Mesendoderm (in vitro differentiated cells): Measurements from ENCODE around the gene SH2D7.

Source experiments
- DNase-seq: peaks from one replicate; pipeline ENCODE4 v3.0.0; 2013
- H2AK5ac ChIP-seq: 2 replicates; pipeline ENCODE4 v1.6.1; 2013; ENCODE audit warnings: low read length, inconsistent platforms
- H2BK120ac ChIP-seq: 2 replicates; pipeline ENCODE4 v1.6.1; 2013; ENCODE audit warnings: low read depth, mild to moderate bottlenecking, low read length, moderate library complexity, mixed read lengths
- H2BK15ac ChIP-seq: replicated peaks from 2 replicates; pipeline ENCODE4 v1.6.1; 2013; ENCODE audit warnings: low read depth, mild to moderate bottlenecking, moderate library complexity
- H2BK5ac ChIP-seq: 2 replicates; pipeline ENCODE4 v1.6.1; 2013; ENCODE audit warnings: low read length, inconsistent platforms
- H3K18ac ChIP-seq: 2 replicates; pipeline ENCODE4 v1.6.1; 2013; ENCODE audit warnings: mild to moderate bottlenecking, low read length, mixed read lengths
- H3K23ac ChIP-seq: one replicate; pipeline ENCODE4 v1.6.1; 2013; ENCODE audit warnings: low read length
- H3K27ac ChIP-seq: 2 replicates; pipeline ENCODE4 v1.5.1; 2013; ENCODE audit warnings: low read depth, mild to moderate bottlenecking, inconsistent platforms, low read length, moderate library complexity
- H3K27me3 ChIP-seq: 2 replicates; pipeline ENCODE4 v1.6.1; 2013; ENCODE audit warnings: low read length, control low read depth, mild to moderate bottlenecking, inconsistent platforms; ENCODE audit not compliant: insufficient read depth, poor library complexity
- H3K36me3 ChIP-seq: 2 replicates; pipeline ENCODE4 v1.6.1; 2013; ENCODE audit warnings: low read length, inconsistent platforms; ENCODE audit not compliant: control insufficient read depth, insufficient read depth
- H3K4ac ChIP-seq: one replicate; pipeline ENCODE4 v1.6.1; 2013; ENCODE audit warnings: low read depth, mild to moderate bottlenecking, low read length, moderate library complexity
- H3K4me1 ChIP-seq: 2 replicates; pipeline ENCODE4 v1.6.1; 2013; ENCODE audit warnings: low read depth, low read length, inconsistent platforms; ENCODE audit not compliant: control insufficient read depth
- H3K4me2 ChIP-seq: 2 replicates; pipeline ENCODE4 v1.6.1; 2013; ENCODE audit warnings: low read length
- H3K4me3 ChIP-seq: 2 replicates; pipeline ENCODE4 v1.5.1; 2013; ENCODE audit warnings: mild to moderate bottlenecking, low read length
- H3K56ac ChIP-seq: one replicate; pipeline ENCODE4 v1.6.1; 2013; ENCODE audit warnings: low read length
- H3K79me1 ChIP-seq: 2 replicates; pipeline ENCODE4 v1.6.1; 2013; ENCODE audit warnings: low read length, inconsistent platforms
- H3K79me2 ChIP-seq: 2 replicates; pipeline ENCODE4 v1.6.1; 2013; ENCODE audit warnings: mild to moderate bottlenecking, low read length; ENCODE audit not compliant: control insufficient read depth, insufficient read depth
- H3K9ac ChIP-seq: 2 replicates; pipeline ENCODE4 v1.6.1; 2013; ENCODE audit warnings: low read length, inconsistent platforms
- H4K5ac ChIP-seq: one replicate; pipeline ENCODE4 v1.6.1; 2013; ENCODE audit warnings: low read length
- H4K8ac ChIP-seq: one replicate; pipeline ENCODE4 v1.6.1; 2013; ENCODE audit warnings: low read depth, mild to moderate bottlenecking, control low read depth, low read length, moderate library complexity
- WGBS: extraction: QIAGEN DNeasy Blood & Tissue Kit; methylation state at CpG from one replicate; pipeline ENCODE4 v1.1.7; 2013; ENCODE audit warnings: low lambda C conversion rate, missing lambda C conversion rate; ENCODE audit not compliant: insufficient coverage; ENCODE audit errors: extremely low coverage; 5-methylcytosine and 5-hydroxymethylcytosine counted together

Gene SH2D7

GRCh38 chr15:78085928-78086327, 6.4 kb upstream of the SH2D7 start:
- Histone ChIP-seq H3K56ac (no peak overlapping the region), H4K8ac (no peak overlapping the region), H2BK5ac (no peak overlapping the region), H2AK5ac (no peak overlapping the region), H3K18ac (no peak overlapping the region), H3K79me1 (no peaks in the 10 kb centered on the region), H2BK120ac (no peak overlapping the region), H3K79me2 (no peaks in the 10 kb centered on the region), H3K4ac (no peak overlapping the region), H3K23ac (no peak overlapping the region), H4K5ac (no peak overlapping the region), H2BK15ac (no peak overlapping the region), H3K4me1 (no peaks in the 10 kb centered on the region), H3K9ac (no peak overlapping the region), H3K27ac (no peak overlapping the region), H3K36me3 (no peaks in the 10 kb centered on the region), H3K4me3 (no peak overlapping the region), H3K27me3 (no peaks in the 10 kb centered on the region), H3K4me2 (no peak overlapping the region)
- WGBS: no CpG with 5 or more reads among the region's 1 CpG
- no peak for DNase-seq

- WGBS: no CpG with 5 or more reads among the region's 12 CpGs
- Histone ChIP-seq H4K5ac (no peak overlapping the region), H3K79me2 (no peaks in the 10 kb centered on the region), H3K4ac (no peak overlapping the region), H3K4me3 (no peak overlapping the region), H3K79me1 (no peaks in the 10 kb centered on the region), H3K18ac (no peak overlapping the region), H3K36me3 (no peaks in the 10 kb centered on the region), H2BK5ac (no peak overlapping the region), H3K4me2 (no peak overlapping the region), H3K4me1 (no peaks in the 10 kb centered on the region), H3K56ac (no peak overlapping the region), H2AK5ac (no peak overlapping the region), H2BK120ac (no peak overlapping the region), H3K9ac (no peak overlapping the region), H3K27ac (no peak overlapping the region), H3K23ac (no peak overlapping the region), H2BK15ac (no peak overlapping the region), H4K8ac (no peak overlapping the region), H3K27me3 (no peaks in the 10 kb centered on the region)
- DNase-seq: no peak
Measured at GRCh38 chr15:78087951-78088772, 4.2 kb upstream of the SH2D7 start.

GRCh38 chr15:78088773-78089080, 3.6 kb upstream of the SH2D7 start:
- H3K27me3 ChIP-seq: no peaks in the 10 kb centered on the region
- H3K4me2 ChIP-seq: no peak overlapping the region
- no peak overlapping the region for H4K8ac ChIP-seq
- no peaks in the 10 kb centered on the region for H3K79me1 ChIP-seq
- H2AK5ac ChIP-seq: no peak overlapping the region
- WGBS: no CpG with 5 or more reads among the region's 3 CpGs
- H3K56ac ChIP-seq: no peak overlapping the region
- DNase-seq: no peak
- no peaks in the 10 kb centered on the region for H3K4me1 ChIP-seq
- H4K5ac ChIP-seq: no peak overlapping the region
- H3K36me3 ChIP-seq: no peaks in the 10 kb centered on the region
- H3K4me3 ChIP-seq: no peak overlapping the region
- no peak overlapping the region for H2BK5ac ChIP-seq
- H3K79me2 ChIP-seq: no peaks in the 10 kb centered on the region
- H3K9ac ChIP-seq: no peak overlapping the region
- no peak overlapping the region for H3K27ac ChIP-seq
- H3K18ac ChIP-seq: no peak overlapping the region
- H3K23ac ChIP-seq: no peak overlapping the region
- H3K4ac ChIP-seq: no peak overlapping the region
- no peak overlapping the region for H2BK120ac ChIP-seq
- no peak overlapping the region for H2BK15ac ChIP-seq

- Histone ChIP-seq H3K4ac (no peak overlapping the region), H2BK5ac (no peak overlapping the region)
Measured at GRCh38 chr15:78090422-78091063, 1.8 kb upstream of the SH2D7 start.

GRCh38 chr15:78093242-78094020, 1.1 kb downstream of the SH2D7 start:
- no peaks in the 10 kb centered on the region for H3K4me1 ChIP-seq
- H3K4me3 ChIP-seq: no peak overlapping the region
- no peak overlapping the region for H4K5ac ChIP-seq
- H3K56ac ChIP-seq: no peak overlapping the region
- no peak overlapping the region for H3K23ac ChIP-seq
- no peaks in the 10 kb centered on the region for H3K27me3 ChIP-seq
- no peak overlapping the region for H2BK5ac ChIP-seq
- H3K18ac ChIP-seq: no peak overlapping the region
- no peak overlapping the region for H4K8ac ChIP-seq
- no peak overlapping the region for H2AK5ac ChIP-seq
- H3K4me2 ChIP-seq: no peak overlapping the region
- no peaks in the 10 kb centered on the region for H3K36me3 ChIP-seq
- H3K9ac ChIP-seq: no peak overlapping the region
- no peak overlapping the region for H2BK15ac ChIP-seq
- no peaks in the 10 kb centered on the region for H3K79me2 ChIP-seq
- no peak for DNase-seq
- H3K27ac ChIP-seq: no peak overlapping the region
- H3K4ac ChIP-seq: no peak overlapping the region
- WGBS: no CpG with 5 or more reads among the region's 5 CpGs
- no peaks in the 10 kb centered on the region for H3K79me1 ChIP-seq
- H2BK120ac ChIP-seq: no peak overlapping the region

More at GRCh38 chr15:78090422-78091063, 1.8 kb upstream of the SH2D7 start:
- no peak for DNase-seq
- H4K5ac ChIP-seq: no peak overlapping the region
- no peak overlapping the region for H3K27ac ChIP-seq
- H3K79me1 ChIP-seq: no peaks in the 10 kb centered on the region
- no peak overlapping the region for H3K9ac ChIP-seq
- no peak overlapping the region for H3K56ac ChIP-seq
- H3K4me1 ChIP-seq: no peaks in the 10 kb centered on the region
- H3K79me2 ChIP-seq: no peaks in the 10 kb centered on the region
- H3K27me3 ChIP-seq: no peaks in the 10 kb centered on the region
- H4K8ac ChIP-seq: no peak overlapping the region
- WGBS: no CpG with 5 or more reads among the region's 3 CpGs
- no peak overlapping the region for H3K23ac ChIP-seq
- no peaks in the 10 kb centered on the region for H3K36me3 ChIP-seq
- H2BK120ac ChIP-seq: no peak overlapping the region
- no peak overlapping the region for H3K4me3 ChIP-seq
- H2BK15ac ChIP-seq: no peak overlapping the region
- no peak overlapping the region for H2AK5ac ChIP-seq
- no peak overlapping the region for H3K18ac ChIP-seq
- H3K4me2 ChIP-seq: no peak overlapping the region
